ENCODE results near the gene BCL7B.
"Not testable (repeated sequence)": the region's sequence is repeated elsewhere in the genome, so short reads cannot be mapped to it uniquely, and the experiment has no call there.

BCL7B gene

DNA sequence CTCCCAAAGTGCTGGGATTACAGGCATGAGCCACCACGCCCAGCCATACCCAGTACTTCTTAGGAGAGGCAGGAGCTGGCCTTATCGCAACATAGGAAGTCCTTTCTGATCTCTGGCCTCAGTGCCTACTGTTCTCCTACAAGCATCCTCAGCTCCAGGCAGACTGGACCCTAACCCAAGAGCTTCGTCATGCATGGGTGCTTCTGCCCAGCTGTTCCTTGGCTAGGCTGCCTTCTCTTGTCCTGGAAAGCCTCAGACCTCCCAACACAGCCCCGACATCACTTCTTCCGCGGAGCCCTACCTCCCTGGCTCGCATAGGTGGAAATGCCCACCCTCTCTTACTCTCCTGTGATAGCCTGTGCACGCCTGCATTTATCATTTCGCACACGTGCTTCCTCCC, 15.8 kb downstream of the BCL7B start:
- TF ChIP-seq, protein P1, sequence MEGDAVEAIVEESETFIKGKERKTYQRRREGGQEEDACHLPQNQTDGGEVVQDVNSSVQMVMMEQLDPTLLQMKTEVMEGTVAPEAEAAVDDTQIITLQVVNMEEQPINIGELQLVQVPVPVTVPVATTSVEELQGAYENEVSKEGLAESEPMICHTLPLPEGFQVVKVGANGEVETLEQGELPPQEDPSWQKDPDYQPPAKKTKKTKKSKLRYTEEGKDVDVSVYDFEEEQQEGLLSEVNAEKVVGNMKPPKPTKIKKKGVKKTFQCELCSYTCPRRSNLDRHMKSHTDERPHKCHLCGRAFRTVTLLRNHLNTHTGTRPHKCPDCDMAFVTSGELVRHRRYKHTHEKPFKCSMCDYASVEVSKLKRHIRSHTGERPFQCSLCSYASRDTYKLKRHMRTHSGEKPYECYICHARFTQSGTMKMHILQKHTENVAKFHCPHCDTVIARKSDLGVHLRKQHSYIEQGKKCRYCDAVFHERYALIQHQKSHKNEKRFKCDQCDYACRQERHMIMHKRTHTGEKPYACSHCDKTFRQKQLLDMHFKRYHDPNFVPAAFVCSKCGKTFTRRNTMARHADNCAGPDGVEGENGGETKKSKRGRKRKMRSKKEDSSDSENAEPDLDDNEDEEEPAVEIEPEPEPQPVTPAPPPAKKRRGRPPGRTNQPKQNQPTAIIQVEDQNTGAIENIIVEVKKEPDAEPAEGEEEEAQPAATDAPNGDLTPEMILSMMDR (IDR thresholded peaks at IDR 0.05; ENCODE audit: borderline replicate concordance, insufficient read depth, low read depth, low read length) = no peak
- no peak overlapping the region for H3K4me3 ChIP-seq (ENCODE audit: low read depth, low read length)

DNA sequence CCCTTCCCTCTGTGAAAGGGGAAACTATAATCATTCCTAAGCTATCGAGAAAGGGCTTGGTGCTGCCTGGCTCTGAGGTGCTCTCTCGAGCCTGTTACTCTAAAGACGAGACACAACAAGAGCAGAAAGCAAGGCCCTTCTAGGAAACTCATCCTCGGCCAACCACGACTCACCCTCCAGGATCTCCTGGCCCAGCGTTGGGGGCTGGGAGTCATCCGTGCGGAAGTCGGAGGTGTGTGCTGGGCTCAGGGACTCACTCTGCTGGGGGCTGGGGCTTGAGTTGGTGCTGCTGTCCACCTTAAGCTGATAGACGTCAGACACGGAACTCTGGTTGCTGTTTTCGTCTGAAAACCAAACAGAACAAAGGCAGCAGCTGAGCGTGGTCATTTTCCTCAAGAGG, 17.8 kb downstream of the BCL7B start:
- no peak overlapping the region for H3K4me3 ChIP-seq (ENCODE audit: low read depth, low read length)
- TF ChIP-seq, protein P1 (IDR thresholded peaks at IDR 0.05; ENCODE audit: borderline replicate concordance, insufficient read depth, low read depth, low read length) = no peak

DNA sequence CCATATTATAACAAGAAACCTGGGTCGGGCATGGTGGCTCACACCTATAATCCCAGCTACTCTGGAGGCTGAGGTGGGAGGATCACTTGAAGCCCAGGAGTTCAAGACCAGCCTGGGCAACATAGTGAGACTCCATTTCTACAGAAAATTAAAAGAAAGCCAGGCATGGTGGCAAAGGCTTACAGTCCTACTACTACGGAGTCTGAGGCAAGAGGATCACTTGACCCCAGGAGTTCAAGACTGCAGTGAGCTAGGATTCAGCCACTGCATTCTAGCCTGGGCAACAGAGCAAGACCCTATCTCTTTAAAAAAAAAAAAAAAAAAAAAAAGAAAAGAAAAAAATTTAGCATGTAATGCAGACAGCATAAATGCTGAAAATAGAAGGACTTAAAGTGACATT, 19.0 kb downstream of the BCL7B start:
- not testable (repeated sequence) for H3K4me3 ChIP-seq (ENCODE audit: low read depth, low read length)

GRCh38 chr7:73537051-73537450, 20.4 kb downstream of the BCL7B start:
- TF ChIP-seq, protein P1 (IDR thresholded peaks at IDR 0.05; ENCODE audit: borderline replicate concordance, insufficient read depth, low read depth, low read length) = no peak
- H3K4me3 ChIP-seq (ENCODE audit: low read depth, low read length) = no peak overlapping the region

DNA sequence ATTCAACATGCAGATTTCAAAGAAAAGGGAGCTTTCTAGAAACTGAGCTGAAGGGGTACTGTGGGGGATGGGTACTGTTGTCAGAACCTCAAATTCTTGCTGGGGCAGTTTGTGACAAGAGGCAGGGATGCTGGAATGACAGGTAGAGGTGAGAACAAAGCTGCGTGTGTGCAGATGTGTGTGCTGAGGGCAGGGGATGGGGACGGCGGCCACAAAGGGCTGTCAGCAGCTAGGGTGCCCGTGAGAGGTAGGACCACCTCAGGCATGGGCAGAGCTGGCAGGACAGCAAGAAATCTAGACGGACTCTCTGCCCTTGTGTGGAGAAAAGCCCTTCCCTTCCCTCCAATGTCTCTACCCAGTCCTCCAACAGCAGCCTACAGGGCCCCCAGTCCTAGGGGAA, 21.0 kb downstream of the BCL7B start:
- TF ChIP-seq, protein P1 (IDR thresholded peaks at IDR 0.05; ENCODE audit: borderline replicate concordance, insufficient read depth, low read depth, low read length) = no peak
- H3K4me3 ChIP-seq (ENCODE audit: low read depth, low read length) = no peak overlapping the region

DNA sequence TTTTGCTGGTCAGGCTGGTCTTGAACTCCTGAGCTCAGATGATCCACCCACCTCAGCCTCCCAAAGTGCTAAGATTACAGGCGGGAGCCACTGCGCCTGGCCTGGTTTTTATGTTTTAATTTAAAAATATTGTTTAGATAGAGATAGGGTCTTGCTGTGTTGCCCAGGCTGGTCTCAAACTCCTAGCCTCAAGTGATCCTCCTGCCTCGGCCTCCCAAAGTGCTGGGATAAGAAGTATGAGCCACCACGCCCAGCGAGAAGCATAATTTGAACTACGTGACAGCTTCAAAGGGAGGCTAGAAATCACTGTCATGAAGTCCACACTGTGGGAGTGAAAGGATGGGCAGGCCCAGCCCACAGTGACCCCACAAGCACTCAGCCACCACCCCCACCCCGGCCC, 21.6 kb downstream of the BCL7B start:
- H3K4me3 ChIP-seq (ENCODE audit: low read depth, low read length) = not testable (repeated sequence)

DNA sequence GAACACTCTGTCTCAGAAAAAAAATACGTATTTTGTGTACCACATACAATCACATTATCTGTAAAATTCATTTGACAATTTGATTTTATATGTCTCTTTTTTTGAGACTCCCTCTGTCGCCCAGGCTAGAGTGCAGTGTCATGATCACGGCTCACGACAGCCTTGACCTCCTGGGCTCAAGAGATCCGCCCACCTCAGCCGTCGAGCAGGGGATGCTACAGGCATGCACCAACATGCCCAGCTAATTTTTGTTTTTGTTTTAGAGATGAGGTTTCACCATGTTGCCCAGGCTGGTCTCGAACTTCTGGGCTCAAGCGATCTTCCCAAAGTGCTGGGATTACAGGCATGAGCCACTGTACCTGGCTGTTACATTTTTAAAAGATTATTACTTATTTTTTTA, 23.7 kb downstream of the BCL7B start:
- H3K4me3 ChIP-seq (ENCODE audit: low read depth, low read length) = no peak overlapping the region
- TF ChIP-seq, protein P1 (IDR thresholded peaks at IDR 0.05; ENCODE audit: borderline replicate concordance, insufficient read depth, low read depth, low read length) = no peak

DNA sequence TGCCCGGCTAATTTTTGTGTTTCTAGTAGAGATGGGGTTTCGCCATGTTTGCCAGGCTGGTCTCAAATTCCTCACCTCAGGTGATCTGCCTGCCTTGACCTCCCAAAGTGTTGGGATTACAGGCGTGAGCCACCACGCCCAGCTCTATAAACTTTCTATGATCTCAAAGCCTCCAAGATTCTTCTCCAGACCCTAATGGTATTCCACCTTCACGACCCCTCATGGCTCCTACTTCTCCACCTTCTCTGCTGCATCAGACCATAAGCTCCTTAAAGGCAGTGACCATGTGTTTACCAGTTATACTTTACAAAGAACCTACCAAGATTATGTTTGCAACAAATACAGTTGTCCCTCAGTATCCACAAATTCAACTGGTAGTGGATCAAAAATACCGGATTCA, 25.3 kb downstream of the BCL7B start:
- no peak overlapping the region for H3K4me3 ChIP-seq (ENCODE audit: low read depth, low read length)
- TF ChIP-seq, protein P1 (IDR thresholded peaks at IDR 0.05; ENCODE audit: borderline replicate concordance, insufficient read depth, low read depth, low read length) = no peak

Measured in GM12875 (cell line).